ENCODE results near the gene PACSIN2. TPM values are rescaled to one million over a fixed set of nuclear protein-coding genes. Genes with fewer than 3 reads are reported as not detected.

The PACSIN2 gene
- total and polyA plus RNA-seq, 8 donors = 63.4 to 149 (median 66.2) TPM

GRCh38 chr22:42878561-42879305 lies 136.2 kb downstream of the PACSIN2 start:
- no peak overlapping the region for H3K27ac ChIP-seq
- no peaks in the 10 kb centered on the region for H3K9me3 ChIP-seq
- ATAC-seq (peak; percentile 9), DNase-seq (peak in 1 of 4 donors; percentile 47)
- no peak for TF ChIP-seq CTCF (IDR thresholded peaks at IDR 0.05)
- intact Hi-C loops (cut with DNase I) = no loop called here
- H3K4me1 ChIP-seq = peaks cover 3 to 8% of the 10 kb centered on the region in 2 donors
- no peak overlapping the region for H3K4me3 ChIP-seq
- H3K27me3 ChIP-seq = no peaks in the 10 kb centered on the region
- H3K36me3 ChIP-seq = peaks cover 0 to 100% of the 10 kb centered on the region in 2 donors

DNA sequence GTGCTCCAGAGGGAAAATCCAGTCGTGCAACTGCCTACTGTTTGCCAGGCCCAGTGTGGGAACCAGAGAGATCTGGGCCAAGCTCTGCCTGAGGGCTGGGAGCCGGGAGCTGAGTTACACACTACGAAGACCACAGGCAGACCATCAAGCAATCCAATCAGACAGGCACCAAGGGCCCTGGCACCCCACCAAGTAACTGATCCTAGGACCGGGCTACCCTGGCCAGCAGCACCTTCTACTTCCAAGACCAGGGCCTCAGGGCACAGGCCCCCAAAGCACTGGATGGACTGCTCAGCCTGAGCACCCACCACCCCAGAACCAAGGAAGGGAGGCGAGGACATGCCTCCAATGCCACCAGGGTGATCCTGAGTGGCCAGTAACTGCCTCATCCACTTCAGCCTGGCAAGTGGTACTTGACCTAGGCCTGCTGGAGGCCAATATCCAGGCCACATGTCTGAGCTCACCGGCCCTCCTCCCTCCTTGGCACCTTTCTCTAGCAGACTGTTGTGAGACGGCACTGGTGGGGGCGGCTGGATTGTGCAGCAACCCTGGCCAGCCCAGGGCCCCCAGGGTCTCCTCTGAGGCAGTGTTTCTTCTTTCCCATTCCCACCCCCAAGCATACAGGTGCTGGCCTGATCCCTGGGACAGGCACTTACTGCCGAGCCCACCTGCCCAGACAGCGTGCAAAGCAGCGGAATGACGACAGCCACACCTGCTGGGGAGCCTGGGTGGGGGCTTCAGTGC lies 137.2 kb downstream of the PACSIN2 start:
- H3K9me3 ChIP-seq = no peaks in the 10 kb centered on the region
- H3K27me3 ChIP-seq = no peaks in the 10 kb centered on the region
- no peak overlapping the region for H3K4me3 ChIP-seq
- peak in 2 of 4 donors; percentile 68 to 76 for DNase-seq
- TF ChIP-seq CTCF (IDR thresholded peaks at IDR 0.05) = no peak
- intact Hi-C loops (cut with DNase I) = no loop called here
- peak; percentile 83 for ATAC-seq
- H3K4me1 ChIP-seq = peaks cover 3 to 8% of the 10 kb centered on the region in 2 donors
- H3K36me3 ChIP-seq = peaks cover 0 to 100% of the 10 kb centered on the region in 2 donors
- no peak overlapping the region for H3K27ac ChIP-seq

- intact Hi-C loops (cut with DNase I) = no loop called here
- Histone ChIP-seq H3K36me3 (peaks cover 0 to 100% of the 10 kb centered on the region in 2 donors), H3K4me3 (no peak overlapping the region), H3K27ac (no peak overlapping the region), H3K4me1 (peaks cover 3 to 8% of the 10 kb centered on the region in 2 donors), H3K9me3 (no peaks in the 10 kb centered on the region), H3K27me3 (no peaks in the 10 kb centered on the region)
- no peak for TF ChIP-seq CTCF (IDR thresholded peaks at IDR 0.05)
- ATAC-seq = no peak
- no peak for DNase-seq
These were observed 137.8 kb downstream of the PACSIN2 start for GRCh38 chr22:42877158-42877557.

- no peak for ATAC-seq
- Histone ChIP-seq H3K27me3 (no peaks in the 10 kb centered on the region), H3K27ac (no peak overlapping the region), H3K9me3 (no peaks in the 10 kb centered on the region), H3K4me3 (no peak overlapping the region), H3K36me3 (peaks cover 0 to 100% of the 10 kb centered on the region in 2 donors), H3K4me1 (peaks cover 3 to 8% of the 10 kb centered on the region in 2 donors)
- DNase-seq = no peak
- intact Hi-C loops (cut with DNase I) = no loop called here
- TF ChIP-seq CTCF (IDR thresholded peaks at IDR 0.05) = no peak
These were observed 138.9 kb downstream of the PACSIN2 start for GRCh38 chr22:42876041-42876440.

DNA sequence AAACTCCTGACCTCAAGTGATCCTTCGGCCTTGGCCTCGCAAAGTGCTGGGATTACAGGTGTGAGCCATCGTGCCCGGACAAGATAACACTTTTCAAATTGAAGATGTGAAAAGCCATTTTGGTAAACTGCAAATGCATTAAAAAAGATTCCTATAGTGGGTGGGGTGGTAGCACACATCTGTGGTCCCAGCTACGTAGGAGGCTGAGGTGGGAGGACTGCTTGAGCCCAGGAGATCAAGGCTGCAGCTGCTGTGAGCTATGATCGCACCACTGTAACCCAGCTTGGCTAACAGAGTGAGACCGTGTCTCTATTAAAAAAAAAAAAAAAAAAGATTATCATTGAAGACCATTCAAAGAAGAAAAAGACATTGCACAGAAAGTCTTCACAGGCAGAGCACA lies 140.9 kb downstream of the PACSIN2 start:
- ATAC-seq = no peak
- intact Hi-C loops (cut with DNase I) = no loop called here
- peaks cover 0 to 100% of the 10 kb centered on the region in 2 donors for H3K36me3 ChIP-seq

More for the DNA sequence above, 140.9 kb downstream of the PACSIN2 start:
- Histone ChIP-seq H3K27me3 (no peaks in the 10 kb centered on the region), H3K4me1 (peaks cover 3 to 12% of the 10 kb centered on the region in 2 donors), H3K4me3 (no peak overlapping the region), H3K9me3 (no peaks in the 10 kb centered on the region), H3K27ac (no peak overlapping the region)
- no peak for DNase-seq
- no peak for TF ChIP-seq CTCF (IDR thresholded peaks at IDR 0.05)

Data from left lung (tissue), 10 donors.